H7 (cell line): ENCODE data around the gene SLC22A13. TPM values are rescaled to one million over a fixed set of nuclear protein-coding genes. Genes with fewer than 3 reads are reported as not detected.

Experiments used
- DNase-seq: peaks from one replicate; pipeline ENCODE4 v3.0.0; 2012
- H3K27me3 ChIP-seq: 2 replicates; pipeline ENCODE4 v1.6.0; 2011; ENCODE audit warnings: mild to moderate bottlenecking, low read length; ENCODE audit not compliant: control insufficient read depth, insufficient read depth
- H3K36me3 ChIP-seq: replicated peaks from 2 replicates; pipeline ENCODE4 v1.5.1; 2011; ENCODE audit warnings: low read length; ENCODE audit not compliant: control insufficient read depth, insufficient read depth
- H3K4me3 ChIP-seq: 2 replicates; pipeline ENCODE4 v1.5.1; 2011; ENCODE audit warnings: low read depth, mild to moderate bottlenecking, control low read depth, low read length, moderate library complexity; ENCODE audit not compliant: insufficient read depth
- total RNA-seq: library from RNA; depleted of rRNA; stranded (reverse); fragments of >200 nt; shearing (Covaris generic); gene quantifications from 2 replicates; pipeline ENCODE4 v1.2.3, GENCODE V29; 2014

SLC22A13 gene
- total RNA-seq, 1 experiment from 2014 or later = 0.24 TPM

- H3K27me3 ChIP-seq = no peaks in the 10 kb centered on the region
- H3K4me3 ChIP-seq = no peak overlapping the region
- H3K36me3 ChIP-seq = peaks cover 6% of the 10 kb centered on the region
- DNase-seq = no peak
These were observed 18.1 kb upstream of the SLC22A13 start for GRCh38 chr3:38247366-38248035.

GRCh38 chr3:38250198-38250597 is 15.4 kb upstream of the SLC22A13 start:
- Histone ChIP-seq H3K27me3 (no peaks in the 10 kb centered on the region), H3K4me3 (no peak overlapping the region), H3K36me3 (peaks cover 16% of the 10 kb centered on the region)
- DNase-seq = no peak

- H3K4me3 ChIP-seq = no peak overlapping the region
- no peak for DNase-seq
- H3K27me3 ChIP-seq = no peaks in the 10 kb centered on the region
- peaks cover 13% of the 10 kb centered on the region for H3K36me3 ChIP-seq
These were observed 14.4 kb upstream of the SLC22A13 start for GRCh38 chr3:38251197-38251596.

- Histone ChIP-seq H3K27me3 (no peaks in the 10 kb centered on the region), H3K4me3 (no peak overlapping the region), H3K36me3 (peaks cover 13% of the 10 kb centered on the region)
- no peak for DNase-seq
These were observed 11.9 kb upstream of the SLC22A13 start for GRCh38 chr3:38253704-38254103.

- peaks cover 13% of the 10 kb centered on the region for H3K36me3 ChIP-seq
- no peak for DNase-seq
- H3K27me3 ChIP-seq = no peaks in the 10 kb centered on the region
- H3K4me3 ChIP-seq = no peak overlapping the region
These were observed 10.7 kb upstream of the SLC22A13 start for GRCh38 chr3:38254872-38255271.

- H3K36me3 ChIP-seq = peaks cover 13% of the 10 kb centered on the region
These were observed 10.0 kb upstream of the SLC22A13 start for GRCh38 chr3:38255627-38256026.

GRCh38 chr3:38257583-38257982 is 8.0 kb upstream of the SLC22A13 start:
- Histone ChIP-seq H3K36me3 (peaks cover 9% of the 10 kb centered on the region), H3K4me3 (no peak overlapping the region), H3K27me3 (no peaks in the 10 kb centered on the region)
- DNase-seq = no peak

More at GRCh38 chr3:38255627-38256026, 10.0 kb upstream of the SLC22A13 start:
- H3K27me3 ChIP-seq = no peaks in the 10 kb centered on the region
- no peak overlapping the region for H3K4me3 ChIP-seq
- DNase-seq = no peak

- Histone ChIP-seq H3K4me3 (no peak overlapping the region), H3K27me3 (no peaks in the 10 kb centered on the region), H3K36me3 (no peaks in the 10 kb centered on the region)
- no peak for DNase-seq
These were observed 5.1 kb upstream of the SLC22A13 start for GRCh38 chr3:38260474-38260873.

GRCh38 chr3:38264353-38264771 is 1.2 kb upstream of the SLC22A13 start:
- no peak overlapping the region for H3K4me3 ChIP-seq
- H3K27me3 ChIP-seq = no peaks in the 10 kb centered on the region
- H3K36me3 ChIP-seq = no peaks in the 10 kb centered on the region
- peak; percentile 25 for DNase-seq

- Histone ChIP-seq H3K27me3 (no peaks in the 10 kb centered on the region), H3K36me3 (no peaks in the 10 kb centered on the region), H3K4me3 (no peak overlapping the region)
- peak; percentile 10 for DNase-seq
These were observed 833 bp upstream of the SLC22A13 start for GRCh38 chr3:38264779-38265178.

GRCh38 chr3:38266810-38267209 is 1.2 kb downstream of the SLC22A13 start:
- no peaks in the 10 kb centered on the region for H3K27me3 ChIP-seq
- no peak overlapping the region for H3K4me3 ChIP-seq
- H3K36me3 ChIP-seq = no peaks in the 10 kb centered on the region
- no peak for DNase-seq

GRCh38 chr3:38267662-38268061 is 2.0 kb downstream of the SLC22A13 start:
- no peaks in the 10 kb centered on the region for H3K27me3 ChIP-seq
- H3K4me3 ChIP-seq = no peak overlapping the region
- peak; percentile 42 for DNase-seq
- H3K36me3 ChIP-seq = no peaks in the 10 kb centered on the region

- DNase-seq = peak; percentile 6
- Histone ChIP-seq H3K4me3 (no peak overlapping the region), H3K27me3 (no peaks in the 10 kb centered on the region), H3K36me3 (no peaks in the 10 kb centered on the region)
These were observed 2.5 kb downstream of the SLC22A13 start for GRCh38 chr3:38268087-38268486.

- DNase-seq = no peak
- Histone ChIP-seq H3K27me3 (no peaks in the 10 kb centered on the region), H3K36me3 (no peaks in the 10 kb centered on the region), H3K4me3 (no peak overlapping the region)
These were observed 2.9 kb downstream of the SLC22A13 start for GRCh38 chr3:38268522-38268921.

GRCh38 chr3:38270606-38271005 is 5.0 kb downstream of the SLC22A13 start:
- H3K27me3 ChIP-seq = no peaks in the 10 kb centered on the region
- H3K36me3 ChIP-seq = no peaks in the 10 kb centered on the region
- DNase-seq = no peak
- no peak overlapping the region for H3K4me3 ChIP-seq

GRCh38 chr3:38271553-38271952 is 5.9 kb downstream of the SLC22A13 start:
- H3K4me3 ChIP-seq = no peak overlapping the region
- DNase-seq = peak; percentile 5
- H3K36me3 ChIP-seq = no peaks in the 10 kb centered on the region
- H3K27me3 ChIP-seq = no peaks in the 10 kb centered on the region
